GM12875 (cell line): ENCODE measurements around the gene CHKB.

Source experiments
- H3K4me3 ChIP-seq: one replicate; pipeline ENCODE4 v1.5.1; 2011; ENCODE audit warnings: low read depth, low read length, control low read depth
- TF ChIP-seq, protein P1 (sequence below): IDR thresholded peaks from 2 replicates; pipeline ENCODE4 v1.5.1; 2011; ENCODE audit warnings: low read depth, mild to moderate bottlenecking, control low read depth, inconsistent platforms, low read length, moderate library complexity, borderline replicate concordance; ENCODE audit not compliant: insufficient read depth

Gene CHKB

DNA sequence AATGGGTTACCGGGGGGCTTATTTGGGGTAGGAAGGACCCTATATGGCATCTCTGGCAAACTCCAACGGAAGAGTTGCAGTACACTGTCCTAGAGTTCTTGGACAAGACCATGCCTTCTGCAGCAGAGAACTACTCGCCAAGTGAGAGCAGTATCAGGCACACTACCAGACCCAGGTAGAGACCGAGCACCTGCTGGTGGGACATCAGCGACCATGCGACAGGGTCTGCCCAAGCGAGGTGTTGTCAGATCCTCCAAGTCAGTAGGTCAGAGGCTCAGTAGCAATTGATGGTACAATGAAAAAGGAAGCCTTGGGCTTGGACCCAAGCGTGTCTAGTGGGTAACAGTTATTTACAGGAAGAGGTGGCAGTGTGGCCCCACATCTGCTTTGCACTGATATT is 3.1 kb upstream of the CHKB start:
- TF ChIP-seq, protein P1, sequence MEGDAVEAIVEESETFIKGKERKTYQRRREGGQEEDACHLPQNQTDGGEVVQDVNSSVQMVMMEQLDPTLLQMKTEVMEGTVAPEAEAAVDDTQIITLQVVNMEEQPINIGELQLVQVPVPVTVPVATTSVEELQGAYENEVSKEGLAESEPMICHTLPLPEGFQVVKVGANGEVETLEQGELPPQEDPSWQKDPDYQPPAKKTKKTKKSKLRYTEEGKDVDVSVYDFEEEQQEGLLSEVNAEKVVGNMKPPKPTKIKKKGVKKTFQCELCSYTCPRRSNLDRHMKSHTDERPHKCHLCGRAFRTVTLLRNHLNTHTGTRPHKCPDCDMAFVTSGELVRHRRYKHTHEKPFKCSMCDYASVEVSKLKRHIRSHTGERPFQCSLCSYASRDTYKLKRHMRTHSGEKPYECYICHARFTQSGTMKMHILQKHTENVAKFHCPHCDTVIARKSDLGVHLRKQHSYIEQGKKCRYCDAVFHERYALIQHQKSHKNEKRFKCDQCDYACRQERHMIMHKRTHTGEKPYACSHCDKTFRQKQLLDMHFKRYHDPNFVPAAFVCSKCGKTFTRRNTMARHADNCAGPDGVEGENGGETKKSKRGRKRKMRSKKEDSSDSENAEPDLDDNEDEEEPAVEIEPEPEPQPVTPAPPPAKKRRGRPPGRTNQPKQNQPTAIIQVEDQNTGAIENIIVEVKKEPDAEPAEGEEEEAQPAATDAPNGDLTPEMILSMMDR, result no peak
- no peak overlapping the region for H3K4me3 ChIP-seq

DNA sequence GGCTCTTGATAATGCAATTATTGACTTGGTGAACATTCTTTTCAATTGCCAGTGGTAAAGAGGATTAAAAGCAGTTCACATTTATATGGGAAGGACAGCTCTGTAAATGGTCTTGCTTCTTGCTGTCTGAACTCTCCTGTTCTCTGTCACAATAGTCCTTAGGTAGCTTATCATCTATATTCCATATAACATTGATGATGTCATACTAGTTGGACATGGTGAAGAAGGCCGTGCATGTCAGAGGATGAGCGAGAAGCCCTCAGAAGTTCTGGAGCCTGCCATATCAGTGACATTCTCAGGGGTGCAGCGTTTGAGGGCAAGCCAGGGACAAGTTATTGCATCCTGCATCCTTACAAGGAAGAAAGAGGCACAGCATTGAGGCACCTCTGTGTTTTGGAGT is 2.6 kb upstream of the CHKB start:
- H3K4me3 ChIP-seq, result no peak overlapping the region
- TF ChIP-seq, protein P1, result no peak

DNA sequence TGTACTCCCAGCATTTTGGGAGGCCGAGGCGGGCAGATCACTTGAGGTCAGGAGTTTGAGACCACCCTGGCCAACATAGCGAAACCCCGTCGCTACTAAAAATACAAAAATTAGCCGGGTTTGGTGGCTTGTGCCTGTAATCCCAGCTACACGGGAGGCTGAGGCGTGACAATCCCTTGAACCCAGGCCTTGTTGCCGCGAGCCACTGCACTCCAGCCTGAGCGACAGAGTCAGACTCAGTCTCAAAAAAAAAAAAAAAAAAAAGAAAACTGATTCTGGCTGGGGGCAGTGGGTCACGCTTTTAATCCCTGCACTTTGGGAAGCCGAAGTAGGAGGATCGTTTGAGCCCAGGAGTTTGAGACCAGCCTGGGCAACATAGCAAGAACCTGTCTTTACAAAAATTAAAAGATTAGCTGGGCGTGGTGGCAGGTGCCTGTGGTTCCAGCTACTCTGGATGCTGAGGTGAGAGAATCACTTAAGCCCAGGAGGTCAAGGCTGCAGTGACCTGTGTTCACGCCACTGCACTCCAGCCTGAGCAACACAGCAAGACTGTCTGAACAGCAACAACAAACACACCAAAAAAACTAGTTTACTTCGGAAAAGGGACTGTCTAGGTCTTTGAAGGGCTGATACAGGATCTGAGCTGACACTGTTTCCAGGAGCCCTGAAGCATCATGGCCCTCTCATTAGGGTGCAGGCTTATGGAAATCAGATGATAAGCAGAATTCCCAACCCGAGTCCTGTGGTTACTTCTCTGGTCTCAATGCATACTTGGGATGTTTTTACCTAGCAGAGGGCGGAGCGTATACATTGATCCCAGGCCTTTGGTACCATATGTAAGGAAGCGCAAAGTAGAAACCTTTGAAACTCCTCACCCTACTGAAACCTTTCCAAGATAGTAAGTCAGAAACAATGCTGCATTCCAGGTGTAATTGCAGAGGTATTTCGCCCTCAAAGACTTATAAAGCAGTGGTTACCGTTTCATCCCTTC is 1.8 kb upstream of the CHKB start:
- TF ChIP-seq, protein P1, result no peak
- no peak overlapping the region for H3K4me3 ChIP-seq

DNA sequence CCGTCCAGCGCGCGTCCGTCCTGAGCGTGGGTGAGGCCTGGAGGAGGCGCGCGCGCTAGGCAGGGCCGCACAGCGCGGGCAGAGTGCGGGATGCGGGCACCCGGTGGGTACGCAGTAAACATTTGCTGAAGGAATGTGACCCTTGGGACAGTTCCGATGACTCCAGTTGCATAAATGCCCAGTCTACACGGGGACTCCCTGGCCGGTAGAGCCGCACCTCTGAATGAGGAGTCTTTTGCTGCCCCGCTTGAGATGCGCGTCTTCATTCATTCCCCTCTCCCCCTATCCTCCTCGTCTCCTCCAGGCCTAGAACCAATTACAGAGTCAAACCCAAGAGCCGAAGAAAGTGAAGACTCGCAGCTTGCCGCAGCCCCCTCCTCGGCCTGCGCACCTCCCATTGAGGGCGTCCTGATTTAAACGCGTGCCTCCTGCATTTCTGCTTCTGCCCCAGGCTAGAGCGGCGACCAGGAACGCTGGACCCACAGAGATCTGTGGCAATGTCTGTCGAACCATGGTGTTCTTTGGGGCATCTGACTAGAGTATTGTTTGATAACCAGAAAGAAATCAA is 729 bp upstream of the CHKB start:
- TF ChIP-seq, protein P1, result no peak
- H3K4me3 ChIP-seq, result peak overlapping the region; percentile 93

DNA sequence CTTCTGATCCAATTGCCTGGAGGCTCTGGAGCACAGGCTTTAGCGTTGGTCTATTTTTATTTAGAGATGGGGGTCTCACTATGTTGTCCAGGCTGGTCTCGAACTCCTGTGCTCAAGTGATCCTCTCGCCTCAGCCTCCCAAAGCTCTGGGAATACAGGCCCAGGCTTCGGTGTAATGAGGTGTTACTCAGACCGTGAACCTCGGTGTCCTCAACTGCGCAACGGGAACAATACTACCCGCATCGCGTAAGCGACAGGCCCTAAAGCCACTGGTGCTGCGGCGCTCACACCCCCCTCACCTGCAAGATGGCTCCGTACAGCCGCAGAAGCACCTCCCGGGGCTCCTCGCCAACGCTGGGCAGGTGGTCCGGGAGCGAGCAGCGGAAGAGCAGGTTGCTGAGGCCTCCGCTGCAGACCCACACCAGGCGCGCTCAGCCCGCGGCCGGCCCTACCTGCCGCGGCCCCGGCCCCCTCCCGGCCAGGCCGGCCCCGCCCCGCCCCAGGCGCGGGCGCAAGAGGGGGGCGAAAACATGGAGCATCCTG is 628 bp downstream of the CHKB start:
- peak overlapping the region; percentile 95 for H3K4me3 ChIP-seq
- TF ChIP-seq, protein P1, result no peak

DNA sequence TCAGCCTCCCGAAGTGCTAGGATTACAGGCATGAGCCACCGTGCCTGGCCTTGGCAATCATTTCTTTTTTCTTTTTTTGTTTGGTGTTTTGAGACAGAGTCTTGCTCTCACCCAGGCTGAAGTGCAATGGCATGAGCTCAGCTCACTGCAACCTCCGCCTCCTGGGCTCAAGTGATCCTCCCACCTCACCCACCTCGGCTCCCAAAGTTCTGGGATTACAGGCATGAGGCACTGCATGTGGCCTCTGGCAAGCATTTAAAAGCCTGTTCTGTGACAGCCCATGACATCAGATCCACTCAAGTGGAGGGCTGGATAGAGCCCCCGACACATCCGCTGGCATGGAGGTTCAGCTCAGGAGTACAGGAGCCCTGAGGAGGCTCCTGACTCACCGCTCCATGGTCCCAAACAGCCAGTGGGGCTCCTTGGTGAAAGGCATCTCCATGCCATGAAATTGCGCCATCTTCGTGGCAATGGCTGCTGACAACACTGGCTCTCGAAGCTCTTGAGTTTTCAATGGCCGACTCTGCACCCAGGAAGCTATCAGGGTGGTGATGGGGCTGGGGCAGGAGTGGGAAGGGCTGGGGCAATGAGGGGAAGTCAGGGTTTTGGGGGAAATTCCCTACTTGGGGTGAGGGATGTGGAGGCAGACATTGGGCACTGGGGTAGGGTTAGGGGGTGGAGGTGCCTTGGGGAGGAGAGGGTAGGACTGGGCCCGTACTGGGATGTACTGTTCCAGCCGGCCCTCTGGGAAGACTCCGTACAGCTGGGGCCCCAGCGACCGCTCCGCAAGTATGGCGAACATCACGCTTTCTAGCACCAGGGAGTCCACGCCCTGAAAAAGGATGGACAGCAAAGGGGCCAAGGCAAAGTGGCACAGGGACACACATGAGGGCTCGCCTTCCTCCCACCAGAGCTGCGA is 1.4 kb downstream of the CHKB start:
- H3K4me3 ChIP-seq, result peak overlapping the region; percentile 95
- TF ChIP-seq, protein P1, result no peak
